ENCODE measurements around the gene PRM3.
A peak's percentile ranks its signal among the peaks of the same experiment; 100 is the strongest.

PRM3 gene

DNA sequence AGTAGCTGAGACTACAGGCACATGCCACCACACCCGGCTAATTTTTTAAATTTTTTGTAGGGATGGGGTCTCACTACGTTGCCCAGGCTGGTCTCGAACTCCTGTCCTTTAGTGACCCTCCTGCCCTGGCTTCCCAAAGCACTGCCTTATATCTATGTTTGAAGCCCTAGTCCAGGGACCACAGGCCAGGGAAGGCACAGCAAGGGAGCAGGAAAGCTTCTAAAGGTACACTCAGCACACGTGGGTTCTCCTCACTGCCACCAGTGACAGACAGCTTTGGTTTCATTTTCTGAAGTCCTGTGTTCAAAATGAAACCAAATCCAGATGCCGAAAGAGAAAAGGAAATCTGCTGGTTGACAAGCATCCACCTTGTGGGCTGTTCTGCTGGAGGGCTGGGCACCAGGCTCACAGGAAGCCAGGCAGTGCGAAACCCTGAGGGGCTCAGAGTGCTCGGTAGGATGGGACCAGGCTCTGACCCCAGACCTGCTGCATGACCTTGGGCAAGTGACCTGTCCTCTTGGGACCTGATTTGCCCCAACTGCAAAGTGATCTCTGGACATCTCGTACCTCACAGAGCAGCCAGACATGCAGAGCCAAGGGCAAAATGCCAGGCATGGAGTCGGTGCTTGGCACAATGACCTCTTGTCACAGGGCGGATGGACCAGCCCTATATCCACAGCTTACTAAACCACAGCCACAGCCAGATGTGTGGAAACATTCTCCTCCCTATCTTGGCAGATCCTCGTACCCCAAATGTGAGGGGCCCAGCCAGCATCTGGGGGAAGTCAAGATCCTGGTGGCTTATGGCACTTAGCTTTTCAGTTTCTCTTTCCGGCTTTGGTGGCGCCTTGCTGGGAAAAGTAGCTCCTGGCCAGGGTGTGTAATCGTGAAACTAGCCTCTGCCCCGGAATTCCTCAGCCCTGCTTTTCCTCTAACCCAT, 14.6 kb downstream of the PRM3 start:
- no peak for DNase-seq (ENCODE audit: low read depth in 2 of 2)

DNA sequence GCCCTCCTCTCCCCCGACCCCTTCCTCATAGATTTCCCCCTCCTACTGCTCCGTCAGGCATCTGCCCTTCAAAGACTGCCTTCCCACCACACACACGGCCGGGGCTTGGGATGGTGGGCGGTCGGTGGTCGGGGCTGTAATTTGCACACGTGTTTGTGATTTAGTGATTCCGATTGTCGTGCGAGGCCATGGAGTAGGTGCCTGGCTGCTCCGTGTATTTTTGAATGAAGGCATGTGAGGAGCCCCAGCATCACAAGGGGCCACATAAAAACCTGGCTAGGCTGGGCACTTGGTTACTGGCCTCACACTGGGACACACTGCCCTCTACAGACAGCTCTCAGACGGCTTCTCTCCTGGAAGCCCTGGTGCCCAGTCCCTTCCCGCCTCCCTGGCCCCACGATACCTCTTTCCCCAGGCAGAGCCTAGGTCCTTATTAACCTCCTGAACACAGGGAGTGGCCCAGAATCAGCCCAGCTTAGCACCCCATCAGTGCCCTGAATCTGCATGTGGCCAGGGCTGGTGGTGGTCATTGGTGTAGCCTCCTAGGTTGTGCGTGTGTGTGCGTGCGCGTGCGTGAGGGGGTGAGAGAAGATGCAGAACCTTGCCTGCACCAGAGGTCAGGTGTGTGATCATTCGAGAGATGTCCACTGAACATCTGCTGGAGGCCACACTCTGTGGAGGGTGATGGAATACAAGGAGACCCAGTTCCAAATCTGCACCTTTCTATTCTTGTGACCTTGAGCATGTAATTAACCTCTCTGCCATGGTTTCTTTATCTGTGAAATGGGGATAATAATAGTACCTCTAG, 16.1 kb downstream of the PRM3 start:
- DNase-seq (ENCODE audit: low read depth in 2 of 2): no peak

DNA sequence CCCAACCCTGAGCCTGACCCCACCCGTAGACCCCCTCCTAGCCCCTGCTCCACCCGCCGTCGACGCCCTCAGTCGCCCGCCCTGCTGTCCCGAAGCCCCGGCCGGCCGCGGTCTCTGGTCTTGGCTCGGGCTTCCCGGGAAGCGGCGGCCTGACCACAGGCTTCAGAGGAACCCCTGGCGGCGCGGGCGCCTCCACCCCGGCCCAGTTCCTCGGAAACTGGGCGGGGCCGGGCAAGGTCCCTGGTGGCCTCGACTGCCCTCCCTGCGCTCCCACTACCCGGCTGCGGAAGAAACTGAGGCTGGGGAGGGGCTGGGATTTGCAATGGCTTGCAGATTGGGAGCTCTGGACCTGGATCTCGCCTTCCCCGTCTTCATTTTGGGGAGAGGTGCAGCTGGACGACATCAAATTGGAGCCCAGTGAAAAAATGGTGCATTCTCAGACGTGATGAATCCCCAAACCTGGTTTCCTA, 16.7 kb downstream of the PRM3 start:
- DNase-seq (ENCODE audit: low read depth in 2 of 2): no peak

DNA sequence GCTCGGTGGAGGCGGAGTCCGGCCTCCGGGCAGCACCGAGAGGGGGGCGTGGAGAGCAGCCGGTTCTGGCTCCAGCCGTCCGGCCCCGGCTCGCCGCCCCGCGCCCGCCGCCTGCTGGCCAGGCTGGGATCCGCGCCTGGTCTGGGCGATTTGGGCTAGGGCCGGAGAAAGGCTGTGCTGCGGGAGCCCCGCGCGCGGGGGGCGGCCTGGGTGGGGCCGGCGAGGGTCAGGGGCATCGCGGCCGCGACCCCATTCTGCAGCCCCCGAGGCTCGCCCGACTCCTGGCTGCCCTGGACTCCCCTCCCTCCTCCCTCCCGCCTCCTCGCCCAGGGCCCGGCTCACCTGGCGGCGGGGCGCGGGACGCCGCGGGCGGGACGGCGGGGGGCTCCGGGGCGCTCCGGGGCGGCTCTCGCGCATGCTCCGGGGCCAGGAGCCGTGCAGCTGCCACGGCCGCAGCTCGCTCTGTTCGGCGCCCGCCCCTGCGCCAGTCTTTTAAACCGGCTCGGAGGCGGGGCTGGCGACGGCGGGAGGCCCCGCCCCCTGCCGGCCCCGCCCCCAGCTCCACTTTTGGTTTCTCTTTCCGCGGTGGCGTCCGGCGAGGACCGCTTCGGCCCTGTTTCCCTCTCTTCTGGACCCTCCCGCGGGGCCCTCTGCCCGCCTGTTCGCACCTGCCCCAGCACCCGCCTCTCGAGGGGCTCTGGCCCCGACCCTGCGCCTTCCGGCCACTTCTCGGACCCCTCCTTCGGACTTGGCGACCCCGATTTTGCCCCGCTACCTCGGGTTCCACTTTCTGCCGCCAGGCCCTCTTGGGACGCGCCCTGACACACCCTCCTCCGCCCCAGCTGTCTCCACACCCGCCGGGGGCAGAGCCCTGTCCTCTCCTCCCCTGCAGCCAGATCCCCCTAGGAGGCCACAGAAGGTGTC, 17.4 kb downstream of the PRM3 start, which contains the start of gene SOCS1:
Gene SOCS1, minus strand, starts transcription at position 468 of the 924 bp plus-strand sequence. CDS start 726 bp downstream, outside the sequence.
- DNase-seq (ENCODE audit: low read depth in 2 of 2): peak; percentile 78 to 81

DNA sequence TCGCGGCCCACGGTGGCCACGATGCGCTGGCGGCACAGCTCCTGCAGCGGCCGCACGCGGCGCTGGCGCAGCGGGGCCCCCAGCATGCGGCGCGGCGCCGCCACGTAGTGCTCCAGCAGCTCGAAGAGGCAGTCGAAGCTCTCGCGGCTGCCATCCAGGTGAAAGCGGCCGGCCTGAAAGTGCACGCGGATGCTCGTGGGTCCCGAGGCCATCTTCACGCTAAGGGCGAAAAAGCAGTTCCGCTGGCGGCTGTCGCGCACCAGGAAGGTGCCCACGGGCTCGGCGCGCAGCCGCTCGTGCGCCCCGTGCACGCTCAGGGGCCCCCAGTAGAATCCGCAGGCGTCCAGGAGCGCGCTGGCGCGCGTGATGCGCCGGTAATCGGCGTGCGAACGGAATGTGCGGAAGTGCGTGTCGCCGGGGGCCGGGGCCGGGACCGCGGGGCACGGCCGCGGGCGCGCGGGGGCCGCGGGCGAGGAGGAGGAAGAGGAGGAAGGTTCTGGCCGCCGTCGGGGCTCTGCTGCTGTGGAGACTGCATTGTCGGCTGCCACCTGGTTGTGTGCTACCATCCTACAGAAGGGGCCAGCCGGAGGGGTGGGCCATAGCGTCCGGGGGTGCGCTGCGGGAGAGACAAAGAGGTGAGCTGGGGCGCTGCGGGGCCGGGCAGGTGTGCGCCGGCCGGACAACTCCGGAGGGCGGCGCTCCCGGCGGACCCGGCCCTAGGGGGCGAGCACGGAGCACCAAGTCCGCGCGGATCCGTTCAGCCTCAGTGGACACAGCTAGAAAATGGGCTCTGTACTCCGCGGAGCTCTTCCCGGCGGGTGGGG, 18.3 kb downstream of the PRM3 start:
- DNase-seq (ENCODE audit: low read depth in 2 of 2): no peak

DNA sequence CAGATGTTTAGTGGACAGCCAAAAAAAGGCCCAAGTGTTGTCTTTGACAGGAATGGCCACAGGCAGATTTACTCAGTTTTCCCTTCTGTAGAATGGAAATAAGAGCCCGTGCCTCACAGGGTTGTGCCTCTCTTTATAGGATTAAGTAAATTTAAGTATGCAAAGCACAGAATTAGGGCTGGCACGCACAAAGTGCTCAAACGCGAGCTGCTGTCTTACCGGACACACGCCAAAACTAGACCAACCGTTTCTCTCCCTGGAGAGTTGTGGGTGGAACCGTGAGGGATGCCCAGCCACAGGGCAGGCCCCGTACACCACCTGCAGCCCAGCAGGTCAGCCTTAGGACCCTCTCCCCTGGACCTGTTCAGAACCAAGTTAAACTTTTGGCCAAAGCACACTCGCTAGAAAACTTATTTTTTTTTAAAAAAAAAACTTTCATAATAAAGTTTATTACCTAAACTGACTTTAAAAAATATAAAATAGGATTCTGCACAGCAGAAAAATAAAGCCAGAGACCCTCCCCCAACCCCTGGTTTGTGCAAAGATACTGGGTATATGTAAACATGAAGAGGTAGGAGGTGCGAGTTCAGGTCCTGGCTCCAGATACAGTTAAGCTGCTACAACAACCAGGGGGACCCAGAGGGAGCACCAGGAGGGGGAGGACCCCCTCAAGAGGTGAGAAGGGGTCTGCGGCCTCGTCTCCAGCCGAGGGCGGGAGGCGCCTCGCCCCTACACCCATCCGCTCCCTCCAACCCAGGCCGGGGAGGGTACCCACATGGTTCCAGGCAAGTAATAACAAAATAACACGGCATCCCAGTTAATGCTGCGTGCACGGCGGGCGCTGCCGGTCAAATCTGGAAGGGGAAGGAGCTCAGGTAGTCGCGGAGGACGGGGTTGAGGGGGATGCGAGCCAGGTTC, 19.2 kb downstream of the PRM3 start:
- DNase-seq (ENCODE audit: low read depth in 2 of 2): no peak

DNA sequence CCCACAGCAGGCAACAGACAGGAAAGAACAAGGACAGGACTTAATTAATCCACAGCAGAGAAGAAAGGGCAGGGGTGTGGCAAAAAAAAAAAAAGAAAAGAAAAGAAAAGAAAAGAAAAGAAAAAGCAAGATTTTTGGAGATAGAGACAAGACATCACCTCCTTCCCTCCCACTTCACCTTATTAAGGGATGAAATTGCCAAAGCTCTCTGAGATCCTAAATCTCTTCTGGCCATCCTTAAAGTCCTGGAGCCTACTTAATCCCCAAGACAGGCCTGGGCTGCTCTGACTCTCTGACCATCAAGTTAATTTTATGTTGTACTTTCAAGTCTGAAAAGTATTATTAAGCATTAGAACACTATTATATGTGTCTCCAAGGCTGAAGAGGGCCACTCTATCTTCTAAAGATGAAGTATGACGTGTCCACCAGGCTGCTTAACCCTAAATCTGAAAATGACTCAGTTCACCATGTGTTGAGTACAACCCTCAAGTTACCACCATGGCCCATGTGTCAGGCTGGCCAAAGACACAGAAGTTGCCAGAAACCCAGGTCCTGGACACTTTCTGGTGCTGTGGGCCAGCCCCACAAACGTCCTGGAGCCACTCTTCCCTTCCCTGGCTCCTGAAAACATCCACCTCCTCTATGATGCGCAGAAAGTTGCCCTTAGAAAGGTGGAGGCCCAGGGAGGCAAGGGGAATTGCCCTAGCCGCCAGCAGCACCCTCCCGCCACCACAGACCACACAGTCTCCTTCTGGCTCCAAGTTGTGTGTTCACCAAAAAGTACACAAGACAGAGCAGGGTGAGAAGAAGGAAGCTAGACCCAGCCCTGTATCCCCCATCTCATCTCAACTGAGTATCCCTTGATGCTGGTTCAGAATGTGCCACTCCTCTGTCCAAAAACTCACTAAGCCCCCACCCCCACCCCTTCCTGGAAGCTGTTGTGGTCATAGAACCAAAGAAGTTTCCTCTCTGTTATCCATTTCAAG, 20.1 kb downstream of the PRM3 start:
- no peak for DNase-seq (ENCODE audit: low read depth in 2 of 2)

DNA sequence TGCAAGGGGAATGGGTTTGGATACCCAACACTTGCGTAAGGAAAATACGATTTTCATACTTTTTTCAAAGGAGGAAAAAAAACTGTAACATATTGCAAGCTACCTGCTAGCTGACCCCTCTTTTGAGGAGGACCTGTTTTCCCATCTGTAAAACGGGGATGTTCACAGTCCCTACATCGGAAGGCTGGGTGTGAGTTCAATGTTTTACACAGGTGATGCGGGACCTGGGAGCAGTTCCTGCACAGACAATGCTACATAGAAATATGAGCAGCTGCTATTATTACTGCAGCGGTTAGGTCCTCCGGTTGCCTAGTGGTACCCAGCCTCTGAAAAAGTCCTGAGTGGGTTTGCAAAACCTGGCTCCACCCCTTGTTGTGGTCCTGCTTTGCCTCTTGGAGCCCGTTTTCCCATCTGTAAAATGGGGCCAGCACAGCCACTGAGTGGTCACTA, 20.9 kb downstream of the PRM3 start:
- DNase-seq (ENCODE audit: low read depth in 2 of 2): no peak

DNA sequence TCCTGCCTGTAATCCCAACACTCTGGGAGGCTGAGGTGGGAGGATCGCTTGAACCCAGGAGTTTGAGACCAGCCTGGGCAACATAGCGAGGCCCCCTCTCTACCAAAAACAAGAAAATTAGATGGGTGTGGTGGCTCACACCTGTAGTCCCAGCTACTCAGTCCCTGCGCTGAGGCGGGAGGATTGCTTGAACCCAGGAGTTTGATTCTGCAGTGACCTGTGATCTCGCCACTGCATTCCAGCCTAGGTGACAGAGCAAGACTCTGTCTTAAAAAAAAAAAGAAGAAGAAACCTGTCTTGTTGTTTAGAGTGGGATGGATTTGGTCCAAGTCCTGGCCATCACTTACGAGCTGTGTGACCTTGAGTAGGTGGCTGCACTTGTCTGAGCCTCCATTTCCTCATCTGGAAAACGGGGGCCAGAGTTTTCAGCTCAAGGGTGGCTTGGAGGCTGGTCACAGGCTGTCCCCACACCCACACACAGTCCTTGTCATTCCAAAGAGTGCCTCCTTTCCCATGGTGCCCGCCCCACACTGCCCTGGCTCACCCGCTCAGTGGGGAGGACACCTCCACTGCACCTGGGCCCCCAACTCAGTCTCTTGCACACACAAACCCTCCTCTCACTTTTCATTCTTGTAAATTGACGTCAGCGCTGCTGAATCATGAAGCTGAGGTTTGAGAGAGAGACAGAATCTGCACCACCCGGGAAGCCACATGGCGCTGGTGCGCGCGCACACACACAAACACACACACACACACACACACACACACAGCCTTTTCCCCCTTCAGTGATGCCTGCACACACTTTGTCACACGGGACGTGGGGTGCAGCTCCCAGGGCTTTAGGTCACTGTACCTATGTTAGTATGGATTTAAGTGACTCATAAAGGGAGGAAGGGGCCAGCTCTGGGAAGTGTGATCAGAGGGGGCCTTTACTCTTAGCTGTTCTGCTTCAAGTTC, 21.6 kb downstream of the PRM3 start:
- DNase-seq (ENCODE audit: low read depth in 2 of 2): peak; percentile 60 to 73

DNA sequence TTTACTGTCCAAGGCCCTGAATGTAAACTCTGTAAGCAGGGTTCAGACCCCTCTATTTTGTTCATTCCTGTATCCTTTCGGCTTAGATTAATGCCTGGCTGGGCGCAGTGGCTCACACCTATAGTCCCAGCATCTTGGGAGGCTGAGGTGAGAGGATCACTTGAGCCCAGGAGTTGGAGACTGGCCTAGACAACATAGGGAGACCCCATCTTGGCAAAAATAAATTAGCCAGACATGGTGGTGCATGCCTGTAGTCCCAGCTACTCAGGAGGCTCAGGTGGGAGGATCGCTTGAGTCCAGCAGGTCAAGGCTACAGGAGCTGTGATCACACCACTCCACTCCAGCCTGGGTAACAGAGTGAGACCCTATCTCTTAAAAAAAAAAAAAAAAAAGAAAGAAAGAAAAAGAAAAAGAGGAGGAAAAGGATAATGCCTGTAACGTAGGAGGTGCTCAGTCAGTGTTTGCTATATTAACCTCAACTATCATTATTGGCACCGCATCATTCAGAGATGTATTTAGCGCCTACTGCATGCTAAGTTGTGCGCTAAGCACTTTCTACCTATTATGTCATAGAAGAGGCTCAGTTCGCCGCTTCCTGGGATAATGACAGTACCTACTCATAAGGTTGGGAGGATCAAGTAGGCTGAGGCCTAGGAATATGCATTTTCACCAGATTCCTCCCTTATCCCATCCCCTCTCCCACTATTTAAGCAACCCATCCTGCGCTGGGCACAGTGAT, 22.5 kb downstream of the PRM3 start:
- no peak for DNase-seq (ENCODE audit: low read depth in 2 of 2)

DNA sequence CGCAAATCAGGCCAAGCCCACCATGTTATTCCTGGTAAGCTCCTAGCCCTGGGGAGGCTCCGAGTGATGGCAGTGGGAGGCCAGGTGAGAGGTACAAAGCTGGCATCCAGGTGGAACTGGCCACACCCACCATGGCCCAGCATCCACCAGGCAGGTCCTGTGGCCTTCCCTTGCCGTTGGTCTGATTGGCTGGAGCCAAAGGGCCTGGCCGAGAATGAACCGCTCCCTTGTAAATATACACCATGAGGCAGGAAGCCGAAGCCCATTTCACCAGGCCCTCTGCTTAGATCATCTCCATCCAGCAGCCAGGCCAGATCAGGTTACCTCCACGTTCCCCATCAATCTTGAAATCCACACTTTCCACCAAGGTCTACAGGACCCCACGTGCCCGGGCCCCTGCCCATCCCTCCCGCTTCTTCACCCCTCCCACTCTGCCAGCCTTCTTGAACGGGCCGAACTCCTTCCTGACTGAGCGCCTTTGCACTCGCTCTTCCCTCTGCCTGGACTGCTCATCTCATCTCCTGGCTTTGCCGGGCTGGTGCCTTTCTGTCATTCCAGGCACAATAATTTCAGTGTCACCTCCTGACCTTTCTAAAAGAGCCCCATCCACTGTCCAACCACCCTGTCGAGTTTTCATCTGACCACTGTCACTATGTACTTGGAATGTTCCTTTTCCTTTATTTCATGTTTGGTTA, 23.2 kb downstream of the PRM3 start:
- DNase-seq (ENCODE audit: low read depth in 2 of 2): no peak

DNA sequence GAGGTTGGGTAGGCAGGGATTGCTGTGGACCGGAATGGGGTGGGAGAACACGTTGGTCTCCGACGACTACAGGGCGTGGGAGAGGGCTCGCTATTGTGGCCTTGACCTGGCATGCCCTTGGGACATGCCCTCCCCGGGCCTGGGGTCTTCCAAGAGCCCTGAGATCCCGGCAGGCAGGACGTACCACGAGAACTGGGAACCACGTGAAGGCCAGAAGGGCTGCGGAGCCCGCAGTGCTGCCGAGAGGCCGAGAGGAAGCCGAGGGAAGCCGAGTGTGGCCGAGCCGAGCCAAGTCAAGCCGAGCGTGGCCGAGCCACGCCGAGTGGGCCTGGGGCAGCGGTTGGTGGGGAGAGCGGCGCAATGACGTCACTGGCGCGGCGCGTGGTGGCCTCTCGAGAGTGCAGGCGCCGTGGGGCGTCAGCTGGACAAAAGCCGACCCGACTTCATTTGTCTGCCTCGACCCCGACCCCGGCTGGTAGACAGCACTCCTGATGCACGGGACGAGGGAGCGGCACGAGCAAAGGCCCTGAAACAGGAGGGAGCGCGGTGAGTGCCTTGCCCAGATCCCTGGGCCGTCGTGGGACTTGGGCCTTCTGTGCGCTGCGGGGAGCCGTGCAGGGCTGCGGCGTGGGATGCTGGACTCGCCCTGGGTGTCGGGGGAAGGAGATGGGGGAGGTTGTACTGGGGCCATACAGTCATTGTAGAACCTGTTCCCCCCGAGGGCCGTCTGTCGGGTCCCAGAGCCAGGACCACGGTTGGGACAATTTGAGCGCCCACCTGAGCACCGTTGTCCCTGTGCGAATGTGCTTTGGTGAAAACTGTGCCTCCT, 24.0 kb downstream of the PRM3 start:
- DNase-seq (ENCODE audit: low read depth in 2 of 2): no peak

DNA sequence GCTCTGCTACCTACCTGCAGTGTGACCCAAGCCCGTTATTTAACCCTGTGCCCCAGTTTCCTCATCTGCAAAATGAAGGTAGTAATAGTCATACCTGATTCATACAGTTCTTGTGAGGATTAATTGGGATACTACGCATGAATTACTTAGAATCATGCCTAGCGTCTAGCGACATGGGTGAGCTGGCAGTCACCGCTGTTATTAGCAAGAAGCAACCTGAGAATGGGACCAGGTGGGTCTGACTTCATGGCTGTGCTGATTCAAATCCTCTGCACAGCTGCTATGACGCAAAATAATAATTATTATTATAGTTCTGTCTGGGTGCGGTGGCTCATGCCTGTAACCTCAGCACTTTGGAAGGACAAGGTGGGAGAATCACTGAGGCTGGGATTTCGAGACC, 25.3 kb downstream of the PRM3 start:
- DNase-seq (ENCODE audit: low read depth in 2 of 2): no peak

DNA sequence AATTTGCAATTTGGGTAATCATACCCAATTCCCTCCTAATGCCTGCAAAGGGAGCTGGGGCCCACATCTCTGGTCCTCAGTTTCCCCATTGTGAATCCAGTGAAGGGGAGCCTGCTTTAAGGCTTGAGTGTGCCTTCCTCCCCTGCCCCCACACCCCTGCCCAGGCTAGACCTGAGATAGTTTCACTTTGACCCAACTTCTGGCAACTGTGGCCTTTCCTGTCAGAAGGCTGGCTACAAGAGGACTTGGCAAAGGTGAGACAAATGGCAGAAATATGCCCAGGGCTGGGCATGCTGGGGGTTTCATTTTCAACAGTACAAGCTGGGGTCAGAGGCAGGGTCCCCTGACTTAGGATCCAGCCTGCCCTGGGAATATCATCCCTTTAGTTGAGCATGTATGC, 27.4 kb downstream of the PRM3 start:
- no peak for DNase-seq (ENCODE audit: low read depth in 2 of 2)

DNA sequence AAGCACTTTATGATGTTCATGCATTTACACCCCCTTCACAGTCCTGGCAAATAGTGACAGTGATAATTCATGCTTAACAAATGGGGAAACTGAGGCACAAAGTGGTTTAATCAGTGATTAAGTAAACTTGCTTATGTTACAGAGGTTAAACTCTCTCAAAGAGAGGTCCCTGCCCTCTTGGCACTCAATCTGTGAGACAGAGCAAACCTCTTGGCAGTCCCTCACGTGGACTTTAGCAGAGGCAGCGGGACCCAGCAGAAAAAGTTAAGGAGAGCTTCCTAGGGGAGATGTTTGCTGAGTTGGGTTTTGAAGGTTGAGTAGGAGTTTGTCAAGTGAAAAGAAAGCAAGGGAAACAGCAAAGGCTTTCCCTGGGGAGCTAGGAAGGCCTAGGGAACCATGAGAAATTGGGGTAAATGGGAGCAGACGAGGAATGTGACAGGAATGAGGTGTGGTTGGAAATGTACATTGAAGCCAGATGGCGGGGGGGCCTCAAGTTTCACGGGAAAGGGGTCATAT, 28.1 kb downstream of the PRM3 start:
- no peak for DNase-seq (ENCODE audit: low read depth in 2 of 2)
